GM18511 (cell line): Measurements from ENCODE around the gene PDGFD.
A peak's percentile ranks its signal among the peaks of the same experiment; 100 is the strongest.

ENCODE experiments used
- ATAC-seq: cut with Tn5 transposase; IDR thresholded peaks from one replicate; pipeline ENCODE4 v1.9.1; 2021; ENCODE audit warnings: mild to moderate bottlenecking, moderate library complexity; ENCODE audit not compliant: unreplicated experiment

Gene PDGFD

DNA sequence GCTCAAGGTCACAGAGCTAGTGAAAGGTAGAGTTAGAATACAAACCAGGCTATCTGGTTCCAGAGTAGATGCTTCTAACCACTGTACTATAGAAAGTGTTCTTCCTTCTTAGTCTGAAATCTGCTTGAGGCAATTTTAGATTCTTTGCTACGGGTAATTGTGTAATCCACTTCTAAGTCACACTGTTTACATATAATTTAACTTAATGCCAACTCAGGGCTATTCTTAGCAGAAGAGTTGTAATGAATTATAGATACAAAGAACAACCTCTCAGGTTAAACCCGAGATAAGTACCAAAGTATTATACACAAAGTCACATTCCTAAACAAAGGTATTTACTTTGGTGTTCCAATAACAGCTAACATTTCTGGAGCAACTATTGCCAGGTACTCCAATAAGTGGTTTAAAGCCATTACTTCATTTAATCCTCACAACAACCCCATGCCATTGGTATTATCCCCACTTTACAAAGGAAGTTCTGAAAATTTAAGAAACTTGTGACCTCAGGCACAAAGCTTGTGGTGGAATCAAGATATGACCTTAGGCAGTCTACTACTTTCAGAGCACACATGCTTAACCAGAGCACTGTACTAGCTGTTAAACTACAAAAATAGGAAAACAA is 158.6 kb downstream of the PDGFD start:
- ATAC-seq, result no peak

DNA sequence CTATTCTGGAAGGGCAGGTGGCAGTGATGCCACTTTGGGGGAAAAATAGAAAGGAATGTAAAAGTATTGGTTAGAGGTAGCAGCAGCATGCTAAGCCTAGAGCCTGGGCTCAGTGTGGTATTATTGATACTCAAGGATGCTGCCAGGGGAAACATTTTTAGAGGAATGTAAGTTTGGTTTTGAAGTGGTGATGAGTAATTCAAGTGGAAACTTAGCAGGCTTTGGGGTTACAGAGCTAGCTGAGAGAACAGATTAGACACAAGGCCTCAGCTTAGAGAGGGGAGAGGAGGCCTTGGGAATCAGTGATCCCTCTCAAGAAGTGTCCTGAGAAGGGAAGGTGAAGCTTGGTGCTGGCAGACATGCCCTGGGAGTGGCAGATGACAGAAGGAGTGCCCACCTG is 160.5 kb downstream of the PDGFD start:
- no peak for ATAC-seq

DNA sequence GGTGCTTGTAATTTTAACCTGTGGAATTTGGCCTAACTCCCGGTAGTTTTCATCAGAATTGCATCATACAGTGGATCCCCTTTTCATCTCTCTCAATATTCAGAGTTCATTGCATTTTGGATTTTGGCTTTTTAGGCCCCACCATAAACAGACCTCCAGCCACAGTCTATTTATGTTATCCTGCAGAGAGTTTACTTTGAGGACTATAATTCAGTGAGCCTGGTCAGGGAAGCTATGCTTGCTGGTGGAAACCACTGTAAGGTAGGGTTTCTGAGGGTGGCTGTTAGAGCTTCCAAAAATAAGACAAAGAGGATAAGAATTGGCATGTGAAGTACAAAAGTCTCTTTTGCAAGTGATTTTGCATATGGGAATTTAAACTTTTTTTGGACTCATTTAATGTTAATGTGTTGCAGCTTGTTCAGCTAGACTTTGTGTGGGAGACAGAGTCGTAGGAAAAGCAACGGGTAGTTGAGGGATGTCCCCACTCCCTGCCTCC is 162.3 kb downstream of the PDGFD start:
- ATAC-seq, result no peak

DNA sequence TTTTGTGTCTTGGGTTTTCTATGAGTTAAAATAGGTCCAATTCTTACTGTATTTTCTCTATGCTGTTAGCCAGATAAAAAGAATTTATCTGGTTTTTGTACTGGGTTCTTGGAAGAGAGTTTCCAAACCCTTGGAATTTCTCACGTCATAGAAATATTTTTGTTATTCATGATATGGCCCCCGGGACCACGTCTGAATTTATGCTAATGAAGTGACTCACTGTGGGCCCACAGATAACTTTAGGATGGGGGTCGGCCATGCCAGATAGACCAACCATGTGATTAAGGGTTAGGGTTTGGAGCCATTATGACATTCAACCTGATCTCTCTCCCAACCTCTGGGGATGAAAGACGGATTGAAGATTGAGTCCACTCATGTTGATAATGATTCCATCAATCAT is 163.1 kb downstream of the PDGFD start:
- ATAC-seq, result no peak

DNA sequence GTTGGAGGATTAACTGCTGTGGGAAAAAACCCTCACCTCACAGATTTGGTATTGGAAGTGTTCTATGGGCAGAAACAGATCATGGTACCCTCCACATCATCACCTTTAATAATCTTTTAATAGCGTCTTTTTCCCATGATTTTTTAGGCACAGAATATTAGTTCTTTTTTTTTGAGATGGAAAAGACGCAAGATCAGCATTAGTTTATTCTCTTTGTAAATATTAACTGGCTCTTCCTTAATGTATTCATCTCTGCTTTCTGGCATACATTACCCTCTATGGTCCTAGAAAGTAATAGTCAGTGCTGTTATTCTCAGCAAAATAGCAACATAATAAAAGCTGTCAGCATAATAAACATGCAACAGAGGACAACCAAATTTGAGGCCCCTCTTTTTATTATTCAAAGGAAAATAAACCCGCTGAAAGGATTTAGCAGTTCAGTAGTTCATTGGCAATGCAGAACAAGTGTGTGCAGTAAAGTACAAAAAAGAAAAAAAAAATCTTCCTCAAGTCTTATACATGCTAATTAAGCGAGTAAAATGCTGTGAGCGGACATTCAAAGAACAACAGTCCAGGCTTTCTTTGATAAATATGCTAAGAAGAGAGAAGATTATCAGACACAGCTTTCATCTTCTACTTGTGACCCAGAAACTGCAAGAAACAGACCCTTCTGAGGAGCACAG is 165.0 kb downstream of the PDGFD start:
- ATAC-seq, result no peak

DNA sequence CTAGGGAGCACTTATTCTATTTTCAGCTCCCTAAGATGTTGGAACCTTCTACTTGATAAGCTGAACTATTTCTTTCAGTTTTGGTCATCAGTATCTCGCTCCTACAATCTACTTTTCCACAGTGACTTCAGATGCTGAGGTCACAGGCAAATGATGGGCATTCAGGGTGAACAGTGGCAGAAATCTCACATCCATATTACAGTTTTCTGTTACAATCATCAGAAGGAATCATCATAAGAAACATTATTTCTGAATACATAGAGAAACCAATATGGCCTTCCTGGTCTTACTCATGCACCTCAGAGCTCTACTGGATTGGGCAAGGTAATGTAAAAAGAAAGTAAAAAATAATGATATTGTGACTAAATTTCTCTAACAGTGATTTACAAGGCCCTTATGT is 166.9 kb downstream of the PDGFD start:
- peak; percentile 72 for ATAC-seq

DNA sequence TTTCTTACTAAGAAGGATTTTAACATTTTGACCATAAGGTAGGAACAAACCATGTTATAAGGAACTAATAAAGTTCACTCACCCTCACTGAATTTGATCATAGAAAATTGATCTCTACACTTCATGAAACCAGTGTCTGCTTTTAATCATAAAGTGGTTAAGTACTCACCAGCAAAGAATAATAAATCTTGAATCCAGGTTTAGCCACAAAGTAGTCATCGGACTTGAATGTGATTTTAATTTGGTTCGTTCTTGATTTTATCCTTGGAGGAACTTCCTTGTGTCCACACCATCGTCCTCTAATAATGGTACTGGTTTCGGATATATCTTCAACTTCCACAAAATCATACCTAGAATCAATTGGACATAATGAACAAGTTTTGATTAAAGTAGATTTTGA is 168.1 kb downstream of the PDGFD start:
- ATAC-seq, result no peak

DNA sequence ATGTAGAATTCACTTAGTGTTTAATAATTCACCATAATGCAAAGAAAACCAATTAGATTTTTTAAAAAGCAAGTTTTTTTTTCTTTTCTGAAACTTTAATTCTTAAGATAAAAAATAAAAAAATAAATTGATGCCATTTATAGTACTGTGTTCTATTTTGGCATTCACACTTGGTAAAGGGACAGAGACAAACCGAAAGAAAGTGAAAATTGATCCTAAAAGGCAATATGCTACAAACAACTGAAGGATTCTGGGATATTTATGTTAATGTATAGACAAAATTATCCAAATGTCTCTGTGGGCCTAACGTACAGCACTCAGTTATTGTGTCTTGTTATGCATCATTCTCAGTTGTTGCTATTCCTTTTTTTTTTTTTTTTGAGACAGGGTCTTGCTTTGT is 169.4 kb downstream of the PDGFD start:
- no peak for ATAC-seq

DNA sequence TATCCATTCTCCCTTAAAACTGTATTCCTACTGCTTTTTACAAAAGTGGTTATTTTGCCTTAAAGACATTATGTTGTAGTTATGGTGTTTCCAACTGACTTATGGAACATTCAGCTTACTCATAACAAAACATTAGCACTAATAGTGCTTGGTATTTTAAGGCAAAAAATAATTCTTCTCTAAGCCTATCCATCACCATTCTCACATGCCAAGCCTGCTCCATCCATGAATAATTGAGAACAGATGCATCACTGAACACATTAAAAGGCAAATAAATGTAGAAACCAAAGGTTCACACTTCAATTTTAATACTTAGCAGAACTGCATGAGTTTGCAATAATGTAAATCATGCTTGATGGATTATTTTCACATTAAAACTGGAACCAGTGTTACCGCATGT is 169.9 kb downstream of the PDGFD start:
- no peak for ATAC-seq

DNA sequence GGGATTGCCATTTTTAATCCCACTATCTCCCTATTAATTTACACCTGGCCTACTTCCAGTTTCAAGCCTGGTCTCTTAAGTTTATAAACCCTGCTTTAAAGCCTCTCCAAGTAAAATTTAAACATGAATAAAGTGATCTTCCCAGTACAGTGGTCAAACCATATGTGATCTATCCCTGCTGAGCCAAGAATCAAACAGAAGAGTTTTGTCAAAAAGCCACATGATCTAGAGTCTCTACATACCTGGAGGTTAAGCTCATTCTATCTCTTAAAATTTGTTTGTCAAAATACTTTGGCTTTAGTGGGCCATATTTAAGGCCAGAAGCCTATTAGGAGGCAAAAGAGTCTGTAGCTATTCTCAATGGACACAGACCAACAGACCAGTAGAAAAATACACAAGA is 170.4 kb downstream of the PDGFD start:
- ATAC-seq, result no peak

DNA sequence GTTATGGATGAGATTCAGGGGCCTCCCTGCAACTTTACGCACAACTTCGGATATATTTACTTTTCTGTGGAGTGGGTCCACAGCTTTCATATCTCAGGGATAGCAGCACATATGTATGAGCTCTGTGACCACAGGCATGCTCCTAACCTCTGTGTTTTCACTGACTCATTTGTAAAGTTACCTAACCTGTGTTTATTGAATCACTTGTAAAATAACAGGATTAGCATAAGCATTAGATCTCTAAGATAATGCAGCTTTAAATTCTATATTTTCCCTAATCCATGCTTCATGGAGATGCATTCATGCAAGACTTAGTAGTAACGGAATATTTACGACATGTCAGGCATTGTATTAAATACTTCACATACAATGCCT is 175.4 kb downstream of the PDGFD start:
- ATAC-seq, result no peak

DNA sequence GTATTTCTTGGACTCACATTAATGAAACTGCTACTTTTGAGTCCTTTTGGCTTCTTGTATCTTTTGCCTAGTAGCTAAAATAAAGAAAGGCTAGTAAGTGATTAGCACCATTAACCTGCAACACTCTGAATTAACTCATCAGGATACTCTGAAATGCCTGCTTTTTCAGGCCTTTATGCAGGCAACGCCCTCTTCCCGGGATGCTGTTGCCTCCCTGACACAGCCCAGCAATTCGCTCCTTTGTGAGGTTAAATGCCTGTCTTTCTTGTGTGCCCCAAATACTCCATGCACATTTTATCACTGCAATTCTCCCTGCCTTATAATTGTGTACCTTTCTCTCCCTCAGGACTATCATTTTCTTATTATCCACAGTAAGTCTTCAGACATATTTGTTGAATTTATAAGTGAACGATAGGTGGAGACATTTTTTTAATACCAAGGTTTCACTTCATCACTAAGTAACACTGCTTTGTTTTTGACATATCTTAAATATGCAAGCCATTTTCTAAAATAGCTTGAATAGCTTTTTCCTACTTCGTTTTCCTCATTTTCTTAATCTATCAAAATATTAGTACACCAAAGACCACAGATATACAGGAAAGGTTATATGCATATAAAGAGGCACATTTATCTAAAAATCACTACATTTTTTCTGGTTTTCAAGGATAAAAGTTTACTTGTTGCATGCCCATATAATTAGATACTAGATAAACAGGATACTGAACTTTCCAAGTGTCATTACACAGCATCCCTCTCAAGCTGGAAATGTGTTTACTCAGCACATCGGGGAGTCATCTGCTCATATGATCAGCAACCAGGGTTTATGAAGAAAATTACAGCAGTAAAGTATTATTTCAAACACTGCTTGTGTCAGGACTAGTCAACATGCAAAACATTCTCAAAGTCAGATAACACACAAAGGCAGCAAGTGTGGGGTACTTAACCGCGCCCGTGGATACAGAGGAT is 176.0 kb downstream of the PDGFD start:
- ATAC-seq, result no peak

DNA sequence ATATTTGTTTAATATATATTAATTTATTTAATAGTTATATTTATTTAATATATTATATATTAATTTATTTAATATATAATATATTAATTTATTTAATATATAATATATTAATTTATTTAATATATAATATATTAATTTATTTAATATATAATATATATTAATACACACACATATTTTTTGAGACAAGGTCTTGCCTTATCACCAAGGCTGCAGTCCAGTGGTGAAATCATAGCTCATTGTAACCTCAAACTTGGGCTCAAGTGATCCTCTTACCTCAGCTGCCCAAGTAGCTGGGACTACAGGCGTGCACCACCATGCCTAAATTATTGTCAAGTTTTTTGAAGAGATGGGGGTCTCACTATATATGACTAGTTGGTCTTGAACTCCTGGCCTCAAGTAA is 178.9 kb downstream of the PDGFD start:
- no peak for ATAC-seq

DNA sequence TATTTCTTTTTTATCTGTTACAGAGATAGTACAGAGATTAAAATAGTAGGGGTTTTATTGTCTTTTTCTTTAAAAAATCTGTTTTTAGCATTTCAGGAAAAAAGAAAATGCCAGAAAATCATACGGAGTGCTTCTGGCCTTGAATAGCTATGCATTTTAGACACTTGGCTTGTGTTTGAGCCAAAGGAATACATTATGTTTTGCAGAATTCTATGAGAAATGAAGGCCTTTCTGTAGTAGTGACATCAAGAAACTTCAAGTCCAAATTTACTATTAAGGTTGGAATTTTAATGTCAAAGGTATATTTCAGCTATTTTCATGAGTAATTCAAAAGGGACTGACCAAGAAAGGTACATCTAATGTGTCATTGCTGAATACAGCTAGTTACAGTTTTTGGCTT is 183.8 kb downstream of the PDGFD start:
- ATAC-seq, result no peak

DNA sequence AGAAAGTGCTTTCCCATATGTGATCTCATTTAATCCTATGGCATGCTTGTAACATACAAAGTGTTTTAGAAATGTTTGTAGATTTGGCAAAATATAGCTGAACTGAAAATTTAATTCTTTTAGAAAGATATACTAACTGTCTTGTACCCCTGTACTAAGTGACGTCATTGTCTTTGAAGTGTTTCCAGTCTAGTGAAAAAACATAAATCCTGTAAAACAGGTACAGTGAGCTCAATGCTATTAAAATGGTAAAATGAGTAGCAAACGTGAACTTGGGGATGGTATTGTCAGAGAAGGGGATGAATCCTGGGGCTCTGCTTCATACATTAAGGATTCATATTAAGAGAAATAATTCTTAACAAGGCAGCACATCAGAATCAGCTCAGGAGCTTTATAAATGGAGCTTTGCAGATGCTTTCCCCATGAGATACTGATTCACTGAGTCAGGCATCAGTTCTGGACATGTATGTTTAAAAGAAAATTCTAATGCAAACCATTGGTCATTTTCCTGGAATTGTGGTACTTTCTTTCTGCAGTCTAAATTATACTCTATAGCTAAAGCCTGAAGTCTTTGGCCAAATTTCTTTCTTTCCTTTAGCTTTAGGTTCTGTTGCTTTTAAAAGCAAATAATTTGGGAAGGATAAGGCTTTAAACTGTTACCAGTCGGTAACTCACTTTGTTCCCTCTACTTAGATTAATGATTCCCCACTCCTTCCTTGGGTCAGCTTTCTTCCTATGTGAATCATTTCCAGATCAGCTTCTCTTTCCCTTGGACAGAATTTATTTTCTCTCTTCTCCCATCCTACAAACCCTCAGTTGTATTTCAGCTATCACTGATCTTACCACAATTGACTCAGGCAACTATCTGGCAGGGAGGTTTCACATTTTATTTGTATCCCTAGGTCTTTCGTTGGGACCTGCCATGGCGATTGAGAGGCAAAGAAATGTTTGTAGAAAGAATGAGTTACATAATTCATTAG is 185.0 kb downstream of the PDGFD start:
- no peak for ATAC-seq

DNA sequence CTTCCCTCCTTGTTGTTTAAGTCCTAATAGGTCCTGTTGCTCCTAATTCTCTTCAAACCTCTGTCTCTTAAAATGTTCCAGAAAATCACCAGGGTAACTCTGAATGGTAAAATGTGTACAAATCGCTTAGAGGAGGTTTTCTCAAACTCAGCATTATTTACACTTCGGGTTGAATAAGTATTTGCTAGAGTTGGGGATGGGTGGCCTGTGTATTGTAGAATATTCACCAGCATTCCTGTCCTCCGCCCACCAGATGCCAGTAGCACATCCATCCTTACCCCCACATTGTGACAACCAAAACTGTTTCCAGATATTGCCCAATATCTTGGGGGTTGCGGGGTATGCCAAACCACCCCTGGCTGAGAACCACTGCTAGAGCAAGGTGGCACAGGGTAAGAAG is 191.9 kb downstream of the PDGFD start:
- ATAC-seq, result no peak

DNA sequence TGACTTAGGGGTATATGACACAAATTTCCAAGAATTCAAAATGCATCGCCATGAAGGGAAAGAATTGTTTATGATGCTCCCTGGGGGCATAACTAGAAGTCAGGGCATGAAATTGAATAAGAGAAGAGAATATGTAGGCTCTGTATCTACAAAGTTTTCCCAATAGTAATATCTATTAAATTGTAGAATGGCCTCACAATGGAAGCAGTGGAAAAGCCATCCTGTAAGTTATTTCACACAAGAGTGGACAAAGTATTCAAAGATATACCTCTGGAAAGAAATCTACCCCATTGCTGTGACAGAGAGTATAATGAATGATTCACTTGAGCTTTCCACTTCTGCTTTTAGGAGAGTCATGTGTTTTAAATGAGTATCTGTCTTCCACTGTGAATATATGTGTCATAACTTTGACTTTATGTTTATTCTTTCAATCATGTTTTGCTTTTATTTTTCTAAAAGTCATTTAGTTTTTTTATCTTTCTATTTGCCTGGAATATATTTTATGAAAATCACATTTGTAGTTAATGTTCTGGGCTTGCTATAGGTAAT is 193.2 kb downstream of the PDGFD start:
- peak; percentile 98 for ATAC-seq

DNA sequence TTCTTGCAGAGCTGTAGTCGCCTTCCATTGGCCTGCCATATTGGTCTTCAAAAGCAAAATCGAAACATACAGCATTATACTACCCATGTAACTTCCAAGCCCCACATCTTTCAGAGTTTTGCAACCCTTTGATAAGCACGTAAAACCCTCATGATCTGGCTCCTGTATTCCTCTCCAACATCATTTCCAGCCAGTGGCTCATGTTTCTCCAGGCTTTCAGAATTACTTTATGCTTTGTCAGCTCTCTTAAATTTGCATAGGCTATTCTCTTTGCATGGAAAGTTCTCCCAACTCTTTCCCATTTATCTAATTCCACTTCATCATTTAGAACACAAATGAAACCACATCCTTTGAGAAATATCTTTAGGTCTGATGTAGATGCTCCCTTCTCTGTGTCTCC is 195.3 kb downstream of the PDGFD start:
- no peak for ATAC-seq

DNA sequence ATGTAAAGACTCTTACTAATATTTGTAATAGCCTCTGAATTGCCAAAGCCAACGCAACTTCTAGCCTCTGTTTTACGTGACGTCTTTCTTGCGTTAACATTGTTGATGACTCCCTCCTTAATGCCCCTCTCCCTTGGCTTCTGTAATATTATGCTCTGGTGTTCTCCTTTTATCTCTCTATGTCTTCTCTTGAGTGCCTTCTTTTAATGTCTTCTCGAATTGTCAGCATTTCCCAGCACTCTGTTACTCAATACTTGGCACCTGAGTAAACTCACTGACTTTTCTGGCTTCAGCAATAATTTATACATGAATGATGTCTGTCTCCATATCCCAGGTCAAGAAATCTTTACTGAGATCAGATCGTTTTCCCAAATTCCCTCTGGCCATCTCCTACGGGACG is 196.0 kb downstream of the PDGFD start:
- ATAC-seq, result no peak

DNA sequence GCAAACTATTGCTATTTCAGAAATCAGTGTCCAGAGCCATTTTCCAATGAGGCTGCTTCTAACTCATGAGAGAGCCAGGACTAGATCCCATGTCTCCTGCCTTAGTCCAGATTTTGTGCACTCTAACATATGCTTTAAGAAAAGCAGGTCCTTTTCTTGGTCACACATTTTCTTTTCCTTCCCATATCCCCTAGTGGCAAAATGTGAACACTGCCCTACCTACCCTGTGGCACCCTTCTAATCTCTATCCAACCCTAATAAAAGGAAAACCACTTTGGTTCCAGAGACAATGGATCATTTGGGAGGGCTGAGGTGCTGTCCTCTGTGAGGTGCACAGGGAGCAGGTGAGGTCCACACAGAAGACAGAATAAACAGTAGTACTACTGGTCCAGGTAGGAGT is 199.6 kb downstream of the PDGFD start:
- ATAC-seq, result no peak
